Hepatocyte (in vitro differentiated cells): ENCODE results near the gene EXPH5. TPM values are rescaled to one million over a fixed set of nuclear protein-coding genes. Genes with fewer than 3 reads are reported as not detected.
A peak's percentile ranks its signal among the peaks of the same experiment; 100 is the strongest.
"Not testable (repeated sequence)": the region's sequence is repeated elsewhere in the genome, so short reads cannot be mapped to it uniquely, and the experiment has no call there.

Experiments
- DNase-seq: peaks from one replicate; pipeline ENCODE4 v3.0.0-alpha.2; 2016; ENCODE audit warnings: low spot score
- H2AFZ ChIP-seq: fragments of 200-600 bp; sonication (generic); 2 replicates; pipeline ENCODE4 v1.6.0; 2016; ENCODE audit warnings: antibody characterized with exemption, mild to moderate bottlenecking
- H3K27ac ChIP-seq: fragments of 200-600 bp; sonication (generic); 2 replicates; pipeline ENCODE4 v1.5.1; 2016; ENCODE audit warnings: mild to moderate bottlenecking
- H3K27me3 ChIP-seq: fragments of 200-600 bp; sonication (generic); 2 replicates; pipeline ENCODE4 v1.6.1; 2016
- H3K36me3 ChIP-seq: fragments of 200-600 bp; sonication (generic); replicated peaks from 2 replicates; pipeline ENCODE4 v1.5.1; 2016; ENCODE audit warnings: low read depth; ENCODE audit not compliant: insufficient read depth
- H3K4me1 ChIP-seq: fragments of 200-600 bp; sonication (generic); 2 replicates; pipeline ENCODE4 v1.5.1; 2016; ENCODE audit warnings: mild to moderate bottlenecking, moderate library complexity; ENCODE audit not compliant: insufficient read depth
- H3K4me2 ChIP-seq: fragments of 200-600 bp; sonication (generic); 2 replicates; pipeline ENCODE4 v1.6.0; 2016
- H3K4me3 ChIP-seq: fragments of 200-600 bp; sonication (generic); 2 replicates; pipeline ENCODE4 v1.5.1; 2016; ENCODE audit warnings: mild to moderate bottlenecking
- H3K79me2 ChIP-seq: fragments of 200-600 bp; sonication (generic); 2 replicates; pipeline ENCODE4 v1.6.0; 2017; ENCODE audit warnings: mild to moderate bottlenecking
- H3K9me2 ChIP-seq: fragments of 200-600 bp; sonication (generic); replicated peaks from 2 replicates; pipeline ENCODE4 v1.6.0; 2017; ENCODE audit warnings: mild to moderate bottlenecking; ENCODE audit not compliant: insufficient read depth
- H3K9me3 ChIP-seq: fragments of 200-600 bp; sonication (generic); 2 replicates; pipeline ENCODE4 v1.5.1; 2016; ENCODE audit warnings: low read depth, mild to moderate bottlenecking
- H4K20me1 ChIP-seq: fragments of 200-600 bp; sonication (generic); 2 replicates; pipeline ENCODE4 v1.6.0; 2016; ENCODE audit warnings: mild to moderate bottlenecking; ENCODE audit not compliant: insufficient read depth, poor library complexity, severe bottlenecking
- CTCF ChIP-seq: fragments of 200-600 bp; sonication (generic); IDR thresholded peaks from 2 replicates; pipeline ENCODE4 v1.5.1; 2016; ENCODE audit warnings: antibody characterized with exemption, mild to moderate bottlenecking; ENCODE audit not compliant: poor library complexity
- EZH2 ChIP-seq: fragments of 200-600 bp; sonication (generic); IDR thresholded peaks from 2 replicates; pipeline ENCODE4 v1.6.1; 2016; ENCODE audit warnings: antibody characterized with exemption, mild to moderate bottlenecking, borderline replicate concordance
- EZH2phosphoT487 ChIP-seq: fragments of 200-600 bp; sonication (generic); IDR thresholded peaks from one replicate; pipeline ENCODE4 v1.6.1; 2018; ENCODE audit warnings: antibody characterized with exemption, mild to moderate bottlenecking, low read depth, moderate library complexity; ENCODE audit not compliant: unreplicated experiment, severe bottlenecking
- WGBS: methylation state at CpG from one replicate; pipeline ENCODE4 v1.1.6; 2016; ENCODE audit warnings: low lambda C conversion rate; ENCODE audit errors: missing lambda C conversion rate; 5-methylcytosine and 5-hydroxymethylcytosine counted together
- polyA plus RNA-seq: library from polyadenylated mRNA; unstranded; fragments of >200 nt; fragmentation: Nextera tagmentation; extraction: Ambion mirVana; gene quantifications from 2 replicates; pipeline ENCODE4 v1.2.1, GENCODE V29; 2016
- total RNA-seq: library from RNA; depleted of rRNA; stranded (reverse); fragments of >200 nt; gene quantifications from 2 replicates; pipeline ENCODE4 v1.2.3, GENCODE V29; 2014

EXPH5 gene
- 3.6 and 4.5 TPM in 2 replicates for total RNA-seq
- 1.8 and 2.0 TPM in 2 replicates for polyA plus RNA-seq

GRCh38 chr11:108593214-108593922, at the start of gene EXPH5:
TSS of gene EXPH5 (minus strand) at chr11:108593768. CDS start at chr11:108593536, 232 bp downstream.
- Histone ChIP-seq H3K4me2 (peak within 1 kb of the TSS; percentile 83), H3K27ac (peak within 1 kb of the TSS; percentile 87), H3K79me2 (peaks cover 13% of the 10 kb centered on the region), H2AFZ (peak within 1 kb of the TSS; percentile 65), H3K9me2 (no peaks in the 10 kb centered on the region), H4K20me1 (no peaks in the 10 kb centered on the region), H3K4me1 (peaks cover 4% of the 10 kb centered on the region), H3K36me3 (no peaks in the 10 kb centered on the region), H3K4me3 (peak within 1 kb of the TSS; percentile 44), H3K27me3 (peaks cover 6% of the 10 kb centered on the region), H3K9me3 (no peaks in the 10 kb centered on the region)
- TF ChIP-seq CTCF (peak; percentile 5), EZH2 (no peak), EZH2phosphoT487 (no peak)
- 2% methylated on average over 31 of the region's 37 CpGs for WGBS
- peak; percentile 94 for DNase-seq

- WGBS: 91% methylated on average over 1 of the region's 1 CpG
Measured at GRCh38 chr11:108641752-108642151, 48.2 kb upstream of the EXPH5 start.

GRCh38 chr11:108639146-108639545, 45.6 kb upstream of the EXPH5 start:
- Histone ChIP-seq H3K4me3 (no peak overlapping the region), H3K36me3 (no peaks in the 10 kb centered on the region), H3K27me3 (no peaks in the 10 kb centered on the region), H3K9me2 (no peaks in the 10 kb centered on the region), H3K27ac (no peak overlapping the region), H3K4me1 (no peaks in the 10 kb centered on the region), H3K9me3 (no peaks in the 10 kb centered on the region), H2AFZ (no peak overlapping the region), H4K20me1 (no peaks in the 10 kb centered on the region), H3K4me2 (no peak overlapping the region), H3K79me2 (no peaks in the 10 kb centered on the region)
- WGBS: 100% methylated on average over 1 of the region's 1 CpG
- TF ChIP-seq EZH2phosphoT487: no peak
- TF ChIP-seq EZH2: no peak
- TF ChIP-seq CTCF: no peak
- DNase-seq: no peak

More at GRCh38 chr11:108641752-108642151, 48.2 kb upstream of the EXPH5 start:
- H3K9me2 ChIP-seq, H3K36me3 ChIP-seq, H3K79me2 ChIP-seq, H3K4me1 ChIP-seq, H2AFZ ChIP-seq, H3K27me3 ChIP-seq, H3K4me3 ChIP-seq, H3K9me3 ChIP-seq, H4K20me1 ChIP-seq, H3K27ac ChIP-seq, DNase-seq, H3K4me2 ChIP-seq: not testable (repeated sequence)

GRCh38 chr11:108636222-108636621, 42.7 kb upstream of the EXPH5 start:
- no peaks in the 10 kb centered on the region for H3K4me1 ChIP-seq
- H3K79me2 ChIP-seq: no peaks in the 10 kb centered on the region
- no peak overlapping the region for H2AFZ ChIP-seq
- no peaks in the 10 kb centered on the region for H3K36me3 ChIP-seq
- H3K27me3 ChIP-seq: no peaks in the 10 kb centered on the region
- no peak overlapping the region for H3K4me2 ChIP-seq
- DNase-seq: no peak
- no peak overlapping the region for H3K4me3 ChIP-seq
- no peaks in the 10 kb centered on the region for H3K9me3 ChIP-seq
- no peak overlapping the region for H3K27ac ChIP-seq
- no peaks in the 10 kb centered on the region for H3K9me2 ChIP-seq
- no peak for TF ChIP-seq EZH2phosphoT487
- TF ChIP-seq CTCF: no peak
- TF ChIP-seq EZH2: no peak
- WGBS: 78% methylated on average over 2 of the region's 2 CpGs
- H4K20me1 ChIP-seq: no peaks in the 10 kb centered on the region
